NCI-H774 (cell line): ENCODE results near the gene KCNMA1.

ENCODE experiments used
- DNase-seq: peaks from one replicate; lab custom pipeline; 2025; lab: John Stamatoyannopoulos, UW

The KCNMA1 gene

GRCh38 chr10:77151408-77151807, 486.2 kb downstream of the KCNMA1 start:
- no peak for DNase-seq

GRCh38 chr10:77149706-77150105, 487.9 kb downstream of the KCNMA1 start:
- no peak for DNase-seq

DNA sequence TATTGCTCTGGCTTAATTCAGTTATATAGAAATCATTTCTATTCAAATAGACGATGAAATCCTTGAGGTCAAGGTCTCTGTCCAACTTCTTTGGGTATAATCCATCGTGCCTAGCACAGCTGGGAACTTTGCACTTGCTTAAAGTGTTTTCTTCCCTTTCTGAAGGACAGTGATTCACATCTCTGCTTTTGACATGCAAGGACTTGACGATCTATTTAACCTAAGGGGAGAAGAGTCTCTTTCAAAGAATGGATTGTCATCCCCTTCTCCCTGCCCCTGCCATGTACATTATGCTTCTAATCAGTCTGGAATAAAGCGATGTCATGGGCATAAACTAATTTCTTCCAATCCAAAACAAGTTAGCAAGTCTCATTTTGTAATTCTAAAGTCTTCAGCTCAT, 488.6 kb downstream of the KCNMA1 start:
- DNase-seq, result no peak

DNA sequence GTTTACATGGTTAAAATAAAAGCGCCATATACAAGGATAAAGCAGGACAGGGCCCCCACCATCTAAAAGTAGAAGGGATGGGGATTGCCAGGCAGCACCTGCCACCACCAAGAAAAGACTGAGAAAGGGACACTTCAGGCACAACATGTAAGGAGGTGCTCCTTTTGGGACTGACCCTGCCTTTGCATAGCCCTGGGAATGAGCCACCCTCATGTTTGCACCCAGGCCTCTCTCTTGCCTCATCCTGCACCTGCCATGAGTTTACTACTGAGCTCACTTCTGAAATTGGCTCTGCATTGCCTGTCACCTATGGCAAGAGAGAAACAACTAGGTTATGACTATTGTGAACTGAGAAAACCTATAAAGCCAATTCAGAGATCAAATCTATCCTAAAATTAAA, 489.7 kb downstream of the KCNMA1 start:
- no peak for DNase-seq

- no peak for DNase-seq
Measured at GRCh38 chr10:77146712-77147336, 490.8 kb downstream of the KCNMA1 start.

DNA sequence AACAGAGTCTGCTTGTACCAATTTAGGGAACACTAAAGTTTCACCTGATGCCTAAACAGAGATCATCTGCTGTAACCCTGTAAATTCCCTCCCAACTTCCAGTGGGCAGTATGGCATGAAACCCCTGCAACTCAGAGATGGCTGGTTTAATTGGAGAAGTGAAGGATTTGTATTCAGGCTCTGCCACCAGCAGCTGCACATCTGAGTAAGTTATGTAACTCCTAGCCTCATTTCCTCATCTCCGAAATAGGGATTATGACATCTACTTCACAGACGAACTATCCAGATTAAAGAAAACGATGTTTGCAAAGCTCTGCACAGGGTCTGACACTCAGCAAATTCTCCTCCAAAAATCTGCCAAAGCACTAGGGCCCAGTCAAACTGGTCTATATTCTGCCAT, 493.0 kb downstream of the KCNMA1 start:
- no peak for DNase-seq

GRCh38 chr10:77139252-77140160, 498.1 kb downstream of the KCNMA1 start:
- DNase-seq, result no peak

GRCh38 chr10:77138541-77138940, 499.1 kb downstream of the KCNMA1 start:
- DNase-seq, result no peak

- DNase-seq, result peak; percentile 28
Measured at GRCh38 chr10:77135555-77135954, 502.1 kb downstream of the KCNMA1 start.

DNA sequence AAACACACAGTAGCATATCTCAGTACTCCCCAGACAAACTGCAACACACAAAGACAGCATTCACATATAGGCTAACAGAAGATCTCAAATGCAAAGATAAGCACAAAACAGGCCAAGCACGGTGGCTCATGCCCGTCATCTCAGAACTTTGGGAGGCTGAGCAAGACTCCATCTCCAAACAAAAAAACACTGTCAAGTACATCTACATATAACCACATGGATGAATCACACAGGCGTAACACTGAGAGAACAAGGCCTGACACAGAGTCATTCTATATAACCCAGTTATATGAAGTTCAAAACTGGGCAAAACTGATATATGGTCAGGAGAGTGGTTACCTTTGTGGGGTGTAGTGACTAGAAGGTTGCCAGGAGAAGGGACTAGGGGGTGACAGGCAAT, 506.4 kb downstream of the KCNMA1 start:
- no peak for DNase-seq

DNA sequence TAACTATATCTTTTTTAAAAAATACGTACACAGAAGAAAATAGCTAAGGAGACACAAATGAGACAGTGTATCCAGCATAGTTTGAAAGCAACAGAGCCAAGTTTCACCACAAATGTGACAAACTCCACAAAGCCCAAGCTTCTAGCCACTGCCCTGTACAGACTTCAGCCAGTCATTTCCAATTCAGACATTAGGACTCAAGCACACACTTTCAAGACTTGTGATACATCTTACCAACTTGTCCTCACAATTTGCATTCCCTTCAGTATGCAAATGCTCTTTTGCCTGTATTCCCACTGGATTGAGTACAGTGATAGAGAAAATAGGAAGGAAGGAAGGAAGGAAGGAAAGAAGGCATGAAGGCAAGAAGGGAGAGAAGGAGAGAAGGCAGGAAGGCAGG, 510.4 kb downstream of the KCNMA1 start:
- DNase-seq, result no peak

- no peak for DNase-seq
Measured at GRCh38 chr10:77125231-77125630, 512.4 kb downstream of the KCNMA1 start.

- no peak for DNase-seq
Measured at GRCh38 chr10:77123330-77123729, 514.3 kb downstream of the KCNMA1 start.

DNA sequence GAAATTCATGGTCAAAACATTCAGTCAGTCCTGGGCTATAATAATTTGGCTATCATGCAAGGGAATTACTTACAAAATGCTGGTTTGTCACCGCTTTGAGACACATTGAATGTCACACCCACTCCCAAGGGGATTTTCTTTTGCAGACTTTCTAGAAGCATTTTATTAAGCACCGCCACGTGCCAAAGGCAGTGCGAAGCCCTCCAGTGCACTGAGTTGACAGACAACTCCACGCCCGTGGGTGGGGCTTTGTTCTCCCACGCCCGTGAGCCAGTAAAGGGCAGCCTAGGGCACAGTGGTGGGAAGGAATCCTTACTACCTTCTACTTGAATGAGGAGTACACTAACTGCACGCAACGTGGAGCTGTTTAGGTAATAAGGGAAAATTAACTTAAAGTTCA, 515.8 kb downstream of the KCNMA1 start:
- no peak for DNase-seq

GRCh38 chr10:77120666-77121376, 516.8 kb downstream of the KCNMA1 start:
- no peak for DNase-seq

- no peak for DNase-seq
Measured at GRCh38 chr10:77120012-77120411, 517.6 kb downstream of the KCNMA1 start.

GRCh38 chr10:77118603-77119282, 518.9 kb downstream of the KCNMA1 start:
- DNase-seq, result no peak

DNA sequence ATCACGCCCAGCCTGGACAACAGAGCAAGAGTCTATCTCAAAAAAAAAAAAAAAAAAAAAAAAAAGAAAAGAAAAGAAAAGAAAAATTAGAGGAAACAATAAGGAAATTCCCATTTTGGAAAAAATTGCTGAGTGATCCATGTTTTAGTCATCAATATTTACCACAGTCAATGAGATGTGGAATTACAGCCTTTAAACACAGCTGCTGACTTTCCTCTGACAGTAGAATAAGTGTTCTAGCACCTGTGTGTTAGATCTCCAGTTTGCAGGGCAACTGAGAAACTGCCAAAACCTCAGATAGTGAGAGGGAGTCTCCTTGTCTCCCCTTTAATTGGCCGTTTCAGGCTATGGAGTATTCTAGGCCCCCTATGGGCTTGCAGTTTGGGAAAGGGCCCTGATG, 520.1 kb downstream of the KCNMA1 start:
- no peak for DNase-seq

- no peak for DNase-seq
Measured at GRCh38 chr10:77116904-77117303, 520.7 kb downstream of the KCNMA1 start.

- DNase-seq, result no peak
Measured at GRCh38 chr10:77114181-77114821, 523.3 kb downstream of the KCNMA1 start.

DNA sequence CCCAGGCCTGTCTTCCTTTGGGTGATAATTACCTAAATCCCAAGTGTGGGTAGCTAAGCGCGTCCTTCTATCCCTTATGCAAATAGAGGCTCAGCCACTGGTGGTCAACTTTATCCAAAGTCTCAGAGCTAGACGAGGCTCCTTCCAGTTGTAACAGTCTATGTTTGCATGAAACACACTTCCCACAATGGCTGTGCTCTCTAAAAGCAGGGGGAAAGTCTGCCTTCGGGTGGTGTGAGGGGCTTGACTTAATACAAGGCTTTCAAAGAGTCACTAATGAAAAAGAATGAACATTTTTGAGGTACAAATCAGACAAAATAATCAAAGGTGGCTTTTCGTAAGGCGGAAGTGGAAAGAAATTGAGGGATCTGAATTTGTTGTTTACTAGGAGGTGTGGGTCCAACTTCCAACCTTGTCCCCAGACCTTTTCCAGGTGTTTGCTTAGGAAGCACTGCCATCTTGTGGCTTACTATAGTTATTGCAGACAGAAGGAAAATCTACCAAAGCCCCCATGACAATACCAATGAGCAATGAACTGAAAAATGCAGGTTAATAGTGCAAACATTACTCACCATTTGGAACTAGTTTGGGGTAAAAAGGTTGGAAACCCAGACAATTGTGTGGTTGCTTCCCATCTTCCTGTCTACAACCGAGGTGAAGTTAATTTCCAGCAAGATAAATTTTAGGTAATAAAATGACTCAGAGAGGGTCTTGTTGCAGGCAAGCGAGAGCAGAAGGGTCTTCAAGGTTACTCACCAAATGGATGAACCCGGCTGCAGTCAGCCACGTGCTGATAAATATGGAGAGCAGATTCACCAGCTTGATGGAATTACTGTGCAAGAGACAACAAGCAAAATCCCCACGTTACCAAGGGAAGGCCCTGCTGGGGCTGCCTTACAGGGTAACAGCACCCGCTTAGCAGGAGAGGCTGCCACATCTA, 525.7 kb downstream of the KCNMA1 start:
- DNase-seq, result peak; percentile 21
